Measurements from ENCODE around the gene LRRC41. TPM values are rescaled to one million over a fixed set of nuclear protein-coding genes. Genes with fewer than 3 reads are reported as not detected.

Gene LRRC41
- total RNA-seq, 4 donors from 2014 or later, result 43.4 to 64.3 (median 60.5) TPM

GRCh38 chr1:46301406-46301807 lies 2.0 kb downstream of the LRRC41 start:
- peak overlapping the region; percentile 95 to 99 (median 96) for H3K27ac ChIP-seq
- H3K4me1 ChIP-seq, result peaks cover 22 to 46% (median 36%) of the 10 kb centered on the region in 4 donors
- intact Hi-C loops (cut with DNase I; ENCODE audit: low total_unique reads), result no loop called here
- no peak for TF ChIP-seq POLR2AphosphoS5 (IDR thresholded peaks at IDR 0.05)
- TF ChIP-seq CTCF (IDR thresholded peaks at IDR 0.05), result no peak
- H3K9me3 ChIP-seq, result no peaks in the 10 kb centered on the region
- H3K27me3 ChIP-seq, result no peaks in the 10 kb centered on the region
- in situ Hi-C loops (cut with MboI; ENCODE audit: low pct_ligation_motif_present in 1 of 4, low pct_unique_long_range_greater_than_20kb in 1 of 4, low sequenced_read_pairs in 3 of 4), result no loop called here
- peaks cover 0 to 13% (median 4%) of the 10 kb centered on the region in 4 donors for H3K36me3 ChIP-seq
- WGBS, 2 donors (ENCODE audit: low coverage in 1 of 2), result 16 to 20% methylated on average over 1 to 17 of the region's 17 CpGs
- no peak for DNase-seq
- H3K4me3 ChIP-seq, result peak overlapping the region; percentile 52 to 93 (median 75)

GRCh38 chr1:46300673-46301405 lies 2.6 kb downstream of the LRRC41 start:
- TF ChIP-seq CTCF (IDR thresholded peaks at IDR 0.05) (no peak), EP300 (IDR thresholded peaks at IDR 0.05; ENCODE audit: low read depth) (no peak), POLR2AphosphoS5 (IDR thresholded peaks at IDR 0.05) (no peak), POLR2A (IDR thresholded peaks at IDR 0.05) (no peak)
- intact Hi-C loops (cut with DNase I; ENCODE audit: low total_unique reads), result no loop called here
- H3K4me3 ChIP-seq, result peak overlapping the region in 3 of 4 donors; percentile 52 to 93 (median 87)
- in situ Hi-C loops (cut with MboI; ENCODE audit: low pct_ligation_motif_present in 1 of 4, low pct_unique_long_range_greater_than_20kb in 1 of 4, low sequenced_read_pairs in 3 of 4), result no loop called here
- DNase-seq, result no peak
- H3K36me3 ChIP-seq, result peaks cover 0 to 18% (median 7%) of the 10 kb centered on the region in 4 donors
- H3K9me3 ChIP-seq, result no peaks in the 10 kb centered on the region
- peak overlapping the region; percentile 95 to 99 (median 96) for H3K27ac ChIP-seq
- H3K27me3 ChIP-seq, result no peaks in the 10 kb centered on the region
- peaks cover 22 to 41% (median 31%) of the 10 kb centered on the region in 4 donors for H3K4me1 ChIP-seq
- WGBS, 2 donors (ENCODE audit: low coverage in 1 of 2), result 44 to 54% methylated on average over 6 of the region's 6 CpGs

DNA sequence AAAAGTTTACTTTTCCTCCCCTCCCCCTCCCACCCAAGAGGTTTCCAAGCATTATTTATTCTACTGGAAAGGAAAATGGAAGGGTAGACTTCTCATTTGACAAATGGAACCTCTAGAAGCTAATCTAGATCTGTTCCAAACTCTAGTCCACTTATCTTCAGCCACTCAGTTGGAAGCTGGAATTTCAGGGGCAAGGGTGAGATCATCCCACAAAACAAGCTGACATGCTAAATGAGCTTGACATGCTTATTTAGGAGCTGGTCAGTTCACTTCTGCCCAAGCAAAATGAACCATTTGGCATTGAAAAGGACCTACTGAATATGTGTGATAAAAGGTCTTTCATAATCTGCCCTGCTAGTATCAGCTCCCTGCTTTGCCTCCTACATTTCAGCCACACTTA lies 5.0 kb downstream of the LRRC41 start:
- no peak for DNase-seq
- intact Hi-C loops (cut with DNase I; ENCODE audit: low total_unique reads), result no loop called here
- Histone ChIP-seq H3K36me3 (peaks cover 0 to 32% (median 11%) of the 10 kb centered on the region in 4 donors), H3K27me3 (no peaks in the 10 kb centered on the region), H3K27ac (no peak overlapping the region), H3K4me3 (no peak overlapping the region), H3K4me1 (peaks cover 14 to 23% (median 17%) of the 10 kb centered on the region in 4 donors), H3K9me3 (no peaks in the 10 kb centered on the region)
- in situ Hi-C loops (cut with MboI; ENCODE audit: low pct_ligation_motif_present in 1 of 4, low pct_unique_long_range_greater_than_20kb in 1 of 4, low sequenced_read_pairs in 3 of 4), result no loop called here
- TF ChIP-seq POLR2AphosphoS5 (IDR thresholded peaks at IDR 0.05), result no peak
- TF ChIP-seq CTCF (IDR thresholded peaks at IDR 0.05), result no peak
- no peak for TF ChIP-seq EP300 (IDR thresholded peaks at IDR 0.05; ENCODE audit: low read depth)
- no peak for TF ChIP-seq POLR2A (IDR thresholded peaks at IDR 0.05)

GRCh38 chr1:46295306-46295705 lies 8.1 kb downstream of the LRRC41 start:
- Histone ChIP-seq H3K27ac (no peak overlapping the region), H3K9me3 (no peaks in the 10 kb centered on the region), H3K36me3 (peaks cover 0 to 32% (median 11%) of the 10 kb centered on the region in 4 donors), H3K4me3 (no peak overlapping the region), H3K27me3 (no peaks in the 10 kb centered on the region), H3K4me1 (peaks cover 3 to 9% (median 3%) of the 10 kb centered on the region in 4 donors)
- no peak for DNase-seq
- intact Hi-C loops (cut with DNase I; ENCODE audit: low total_unique reads), result no loop called here
- TF ChIP-seq EP300 (IDR thresholded peaks at IDR 0.05; ENCODE audit: low read depth) (no peak), CTCF (IDR thresholded peaks at IDR 0.05) (no peak), POLR2AphosphoS5 (IDR thresholded peaks at IDR 0.05) (no peak), POLR2A (IDR thresholded peaks at IDR 0.05) (no peak)
- in situ Hi-C loops (cut with MboI; ENCODE audit: low pct_ligation_motif_present in 1 of 4, low pct_unique_long_range_greater_than_20kb in 1 of 4, low sequenced_read_pairs in 3 of 4), result no loop called here
- WGBS, 2 donors (ENCODE audit: low coverage in 1 of 2), result 94% methylated on average over 2 of the region's 2 CpGs; no CpG with 5 or more reads in 1 of the 2 donors

All from transverse colon (tissue), 4 donors.